ENCODE results near the gene ACOD1.
"Not testable (repeated sequence)": the region's sequence is repeated elsewhere in the genome, so short reads cannot be mapped to it uniquely, and the experiment has no call there.

ACOD1 gene

GRCh38 chr13:76948149-76948548 lies at the start of gene ACOD1:
ACOD1 (plus strand) TSS chr13:76948511; CDS start chr13:76948559, 48 bp downstream.
- TF ChIP-seq CTCF (IDR thresholded peaks at IDR 0.05; ENCODE audit: low read length, missing control alignments): no peak
- H3K4me3 ChIP-seq (replicated peaks; ENCODE audit: low read depth, low read length): no peak within 1 kb of the TSS
- no peak for DNase-seq (ENCODE audit: low read depth)

GRCh38 chr13:76899066-76899465 lies 49.2 kb upstream of the ACOD1 start:
- not testable (repeated sequence) for H3K4me3 ChIP-seq (replicated peaks; ENCODE audit: low read depth, low read length); DNase-seq (ENCODE audit: low read depth)

- no peak for TF ChIP-seq CTCF (IDR thresholded peaks at IDR 0.05; ENCODE audit: low read length, missing control alignments)
Observed at GRCh38 chr13:76903544-76904162, 44.7 kb upstream of the ACOD1 start.

GRCh38 chr13:76904507-76904906 lies 43.8 kb upstream of the ACOD1 start:
- no peak for TF ChIP-seq CTCF (IDR thresholded peaks at IDR 0.05; ENCODE audit: low read length, missing control alignments)
- peak; percentile 53 for DNase-seq (ENCODE audit: low read depth)
- no peak overlapping the region for H3K4me3 ChIP-seq (replicated peaks; ENCODE audit: low read depth, low read length)

More at GRCh38 chr13:76903544-76904162, 44.7 kb upstream of the ACOD1 start:
- no peak overlapping the region for H3K4me3 ChIP-seq (replicated peaks; ENCODE audit: low read depth, low read length)
- DNase-seq (ENCODE audit: low read depth): peak; percentile 91

GRCh38 chr13:76912476-76912875 lies 35.8 kb upstream of the ACOD1 start:
- H3K4me3 ChIP-seq (replicated peaks; ENCODE audit: low read depth, low read length): no peak overlapping the region
- TF ChIP-seq CTCF (IDR thresholded peaks at IDR 0.05; ENCODE audit: low read length, missing control alignments): no peak
- DNase-seq (ENCODE audit: low read depth): no peak

- no peak for DNase-seq (ENCODE audit: low read depth)
- no peak overlapping the region for H3K4me3 ChIP-seq (replicated peaks; ENCODE audit: low read depth, low read length)
- TF ChIP-seq CTCF (IDR thresholded peaks at IDR 0.05; ENCODE audit: low read length, missing control alignments): no peak
Observed at GRCh38 chr13:76913898-76914297, 34.4 kb upstream of the ACOD1 start.

- peak; percentile 73 for DNase-seq (ENCODE audit: low read depth)
- no peak for TF ChIP-seq CTCF (IDR thresholded peaks at IDR 0.05; ENCODE audit: low read length, missing control alignments)
- H3K4me3 ChIP-seq (replicated peaks; ENCODE audit: low read depth, low read length): no peak overlapping the region
Observed at GRCh38 chr13:76917095-76917494, 31.2 kb upstream of the ACOD1 start.

GRCh38 chr13:76917755-76918481 lies 30.4 kb upstream of the ACOD1 start:
- peak; percentile 97 for DNase-seq (ENCODE audit: low read depth)
- H3K4me3 ChIP-seq (replicated peaks; ENCODE audit: low read depth, low read length): not testable (repeated sequence)
